SW480 (cell line): Measurements from ENCODE around the gene REPS2.
"Not testable (repeated sequence)": the region's sequence is repeated elsewhere in the genome, so short reads cannot be mapped to it uniquely, and the experiment has no call there.

Source experiments
- DNase-seq: peaks from one replicate; pipeline ENCODE4 v3.0.0-alpha.2; 2016; ENCODE audit warnings: low spot score

REPS2 gene

DNA sequence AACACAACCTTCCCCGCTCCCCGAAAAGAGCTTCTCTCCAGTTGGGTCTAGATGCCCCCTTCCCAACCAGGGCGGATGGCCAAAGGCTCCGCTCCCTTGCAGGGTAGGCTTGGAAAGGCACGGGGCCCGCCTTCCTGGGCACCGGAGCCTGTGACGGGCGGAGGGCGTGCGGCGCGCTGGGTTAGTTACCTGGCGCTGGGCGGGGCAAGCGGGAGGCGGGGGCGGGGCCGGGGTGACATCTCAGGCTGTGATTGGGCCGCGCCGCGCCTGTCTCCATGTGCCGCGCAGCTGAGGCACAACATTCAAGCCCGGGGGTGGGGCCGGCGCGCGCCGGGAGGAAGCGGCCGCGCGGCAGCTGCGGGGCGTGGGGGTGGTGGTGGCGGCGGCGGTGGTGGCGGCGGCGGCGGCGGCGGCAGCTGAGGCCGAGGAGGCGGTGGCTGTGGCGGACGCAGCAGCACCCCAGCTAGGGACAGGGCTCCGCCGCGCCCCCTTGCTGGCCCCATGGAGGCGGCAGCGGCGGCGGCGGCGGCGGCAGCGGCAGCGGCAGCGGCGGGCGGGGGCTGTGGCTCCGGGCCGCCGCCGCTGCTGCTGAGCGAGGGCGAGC lies at the start of gene REPS2:
Gene REPS2, plus strand, starts transcription at position 298 of the 604 bp plus-strand sequence. Its CDS starts 204 bp downstream, at position 502.
- peak; percentile 80 for DNase-seq

DNA sequence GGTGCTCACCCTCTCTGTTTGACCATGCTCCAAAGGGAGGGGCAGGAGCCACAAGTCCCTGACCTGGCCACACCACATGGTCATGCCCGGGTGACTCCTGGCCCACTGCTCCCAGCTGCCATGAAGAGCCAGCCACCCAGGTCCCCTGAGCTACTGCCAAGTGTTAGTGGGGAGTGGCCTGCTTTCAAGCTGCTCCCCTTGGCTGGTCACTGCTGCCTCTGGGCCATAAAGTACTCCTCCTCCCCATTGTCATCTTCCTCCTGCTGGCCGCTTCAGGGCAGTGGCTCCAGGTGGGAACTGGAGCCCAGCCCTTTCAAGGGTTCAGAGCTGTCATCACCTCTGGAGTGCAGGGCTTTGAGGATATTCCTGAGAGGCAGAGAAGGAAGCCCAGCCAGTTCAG lies 49.0 kb upstream of the REPS2 start:
- no peak for DNase-seq

DNA sequence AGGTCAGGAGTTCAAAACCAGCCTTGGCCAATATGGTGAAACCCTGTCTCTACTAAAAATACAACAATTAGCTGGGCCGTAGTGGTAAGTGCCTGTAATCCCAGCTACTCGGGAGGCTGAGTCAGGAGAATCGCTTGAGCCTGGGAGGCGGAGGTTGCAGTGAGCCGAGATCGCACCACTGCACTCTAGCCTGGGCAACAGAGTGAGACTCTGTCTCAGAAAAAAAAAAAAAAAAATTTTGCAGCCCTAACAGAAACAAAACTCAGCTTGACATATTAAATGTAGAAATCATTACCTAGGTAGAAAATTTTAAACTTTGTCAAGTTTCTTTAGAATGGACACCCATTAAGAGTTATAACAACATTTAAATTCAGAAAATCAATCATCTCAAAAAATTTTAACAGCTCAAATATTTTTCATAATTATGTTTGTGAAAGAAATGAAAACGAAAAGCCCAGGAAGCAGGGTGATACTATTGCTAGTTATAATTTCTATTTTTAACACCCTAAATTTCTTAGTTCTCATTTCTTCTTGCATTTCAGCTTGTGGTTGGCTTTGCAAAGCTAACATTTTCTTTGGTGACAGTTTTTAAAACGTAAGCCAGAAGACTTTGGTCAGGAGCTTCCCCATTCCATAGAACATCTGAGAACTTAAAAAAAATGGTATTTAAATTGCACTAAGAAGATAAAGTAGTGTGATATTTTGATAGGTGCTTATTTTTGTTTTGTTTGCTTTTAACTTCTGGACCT lies 43.0 kb upstream of the REPS2 start:
- DNase-seq, result no peak

DNA sequence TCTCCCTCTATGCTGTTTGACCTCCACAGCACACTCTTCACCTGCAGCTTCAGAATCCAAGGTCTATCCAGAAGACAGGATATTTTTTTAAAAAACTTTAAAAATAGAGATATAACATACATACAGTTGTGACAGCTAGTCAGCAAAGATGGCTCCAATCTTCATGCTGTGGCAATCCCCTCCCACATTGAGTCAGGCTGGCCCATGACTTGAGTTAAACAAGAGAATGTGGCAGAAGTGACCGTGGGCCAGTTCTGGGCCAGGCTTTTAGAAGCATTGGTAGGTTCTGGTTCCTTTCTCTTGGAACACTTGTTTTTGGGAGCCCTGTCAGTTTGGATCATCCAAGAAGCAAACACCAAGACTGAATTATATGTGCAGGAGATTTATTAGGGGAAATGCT lies 36.1 kb upstream of the REPS2 start:
- no peak for DNase-seq

DNA sequence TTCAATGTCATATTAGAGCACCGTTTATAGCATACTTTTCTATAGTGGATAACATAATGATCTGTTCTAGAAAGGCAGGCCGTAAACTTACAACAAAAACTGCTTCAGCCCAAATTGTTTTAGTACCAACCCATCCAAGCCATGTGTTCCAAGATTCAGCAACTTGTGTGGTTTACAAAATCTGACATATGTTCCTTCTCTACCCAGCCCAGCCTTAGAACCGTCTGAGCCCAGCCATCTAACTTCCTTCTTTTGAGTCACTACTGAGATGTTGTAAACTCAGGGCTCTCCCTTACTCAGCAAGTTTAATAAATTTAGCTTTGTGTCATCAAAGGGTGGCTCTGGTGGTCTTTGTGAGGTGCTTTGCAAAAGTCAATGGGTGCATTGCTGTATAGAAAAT lies 32.4 kb upstream of the REPS2 start:
- no peak for DNase-seq

DNA sequence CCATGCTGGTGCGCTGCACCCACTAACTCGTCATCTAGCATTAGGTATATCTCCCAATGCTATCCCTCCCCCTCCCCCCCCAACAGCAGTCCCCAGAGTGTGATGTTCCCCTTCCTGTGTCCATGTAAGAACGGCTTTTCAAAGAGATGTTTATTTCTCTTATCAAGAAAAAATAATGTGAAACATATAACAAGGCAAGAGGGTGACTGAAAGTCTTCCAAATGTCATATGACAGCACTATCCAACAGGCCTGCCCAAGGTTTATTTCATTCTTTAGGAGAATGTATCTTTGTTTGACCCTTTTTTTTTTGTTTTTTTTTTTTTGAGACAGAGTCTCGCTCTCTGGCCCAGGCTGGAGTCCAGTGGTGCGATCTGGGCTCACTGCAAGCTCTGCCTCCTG lies 29.9 kb upstream of the REPS2 start:
- DNase-seq, result no peak

DNA sequence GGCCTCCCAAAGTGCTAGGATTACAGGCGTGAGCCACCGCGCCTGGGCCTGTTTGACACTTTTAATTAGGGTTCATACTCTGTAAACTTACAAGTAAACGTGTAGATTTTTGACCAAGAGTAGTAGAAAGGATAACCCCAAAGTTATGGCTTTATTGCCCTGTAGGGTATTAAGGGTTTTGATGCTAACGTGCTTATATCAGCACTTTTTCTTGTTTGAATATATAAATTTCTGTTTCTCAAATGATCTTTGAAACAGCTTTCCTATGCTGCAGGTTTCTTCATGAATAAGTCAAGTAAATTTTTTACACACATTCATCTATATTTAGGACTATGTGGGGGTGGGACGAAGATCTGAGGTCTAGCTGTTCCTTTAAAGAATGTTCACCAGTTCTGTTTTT lies 29.3 kb upstream of the REPS2 start:
- DNase-seq, result no peak

DNA sequence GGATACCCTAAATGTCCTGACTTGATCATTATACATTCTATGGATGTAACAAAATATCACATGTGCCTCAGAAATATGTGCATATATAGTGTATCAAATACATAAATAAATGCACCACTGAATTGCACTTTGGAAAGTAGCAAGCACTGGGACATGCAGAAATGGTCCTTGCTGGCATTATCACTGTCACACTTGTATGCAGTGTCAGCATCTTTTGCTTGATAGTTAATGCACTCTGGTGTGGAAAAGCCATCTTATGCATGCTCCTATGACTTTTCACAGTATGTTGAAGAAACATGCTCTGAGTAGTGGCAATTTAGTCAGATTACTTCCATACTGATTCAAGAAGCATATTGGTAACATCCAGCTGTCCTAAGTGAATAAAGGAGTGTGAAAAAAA lies 27.5 kb upstream of the REPS2 start:
- DNase-seq, result no peak

DNA sequence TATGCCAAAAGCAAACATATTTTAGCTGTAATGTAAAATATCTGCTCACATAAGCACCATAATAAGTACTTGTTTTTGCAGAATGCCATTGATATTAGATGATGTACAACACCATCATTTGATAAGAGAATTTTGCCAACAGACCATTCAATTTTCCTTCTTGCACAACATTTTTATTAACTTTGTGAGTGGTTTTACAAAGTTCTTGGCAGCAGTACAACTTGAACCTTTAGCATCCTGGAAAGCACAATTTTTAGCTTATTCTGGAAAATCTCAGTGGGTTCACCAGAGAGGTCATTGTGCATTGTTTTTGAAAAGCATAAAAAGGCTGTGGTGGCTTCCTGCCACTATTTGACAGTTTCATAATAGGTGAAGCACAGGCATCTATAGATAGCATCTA lies 26.4 kb upstream of the REPS2 start:
- no peak for DNase-seq

DNA sequence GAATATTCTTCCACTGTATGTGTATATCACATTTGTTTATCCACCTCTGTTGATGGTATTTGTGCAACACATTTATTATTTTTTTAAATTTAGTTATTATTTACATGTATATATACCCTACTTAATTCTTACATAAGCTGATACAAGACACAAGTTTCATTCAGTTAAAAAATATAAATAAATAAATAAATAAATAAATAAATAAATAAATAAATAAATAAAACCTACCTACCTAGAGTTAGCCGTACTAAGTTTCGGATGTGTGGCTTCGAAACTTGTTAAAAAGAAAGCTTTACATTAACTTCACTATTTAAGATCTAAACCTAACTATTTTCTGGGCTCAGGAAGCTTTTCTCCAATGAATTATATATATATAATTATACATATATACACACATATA lies 23.3 kb upstream of the REPS2 start:
- DNase-seq, result no peak

DNA sequence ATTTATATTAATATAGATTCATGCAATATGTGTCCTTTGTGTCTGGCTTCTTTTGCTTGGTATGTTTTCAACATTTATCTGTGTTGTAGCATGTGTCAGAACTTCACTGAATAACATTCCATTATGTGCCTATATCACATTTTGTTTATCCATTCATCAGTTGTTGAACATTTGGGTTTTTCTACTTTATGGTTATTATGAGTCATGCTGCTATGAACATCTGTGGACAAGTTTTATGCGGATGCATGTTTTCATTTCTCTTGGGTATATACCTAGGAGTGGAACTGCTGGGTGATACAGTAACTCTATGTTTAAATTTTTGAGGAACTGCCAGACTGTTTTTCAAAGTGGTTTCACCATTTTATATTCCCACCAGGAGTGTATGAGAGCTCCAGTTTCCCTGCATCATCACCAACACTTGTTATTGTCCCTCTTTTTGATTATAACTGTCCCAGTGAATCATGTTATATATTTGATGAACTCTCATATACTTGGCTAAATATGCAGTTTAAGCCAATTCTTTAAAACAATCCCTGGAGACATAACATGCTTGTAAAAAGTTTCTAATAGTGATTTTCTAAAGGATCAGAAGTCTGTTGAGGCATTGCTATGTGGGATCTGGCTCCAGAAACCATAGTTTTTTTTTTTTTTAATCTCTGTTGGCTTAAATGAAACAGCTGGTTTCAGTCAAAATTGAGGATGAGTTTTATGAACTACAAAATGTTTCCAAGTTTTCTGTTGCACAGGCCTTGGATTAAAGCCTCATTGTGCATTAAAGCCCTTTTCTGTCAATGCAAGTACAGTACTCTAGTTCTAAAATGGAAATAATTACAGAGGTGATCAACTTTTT lies 21.6 kb upstream of the REPS2 start:
- DNase-seq, result no peak

DNA sequence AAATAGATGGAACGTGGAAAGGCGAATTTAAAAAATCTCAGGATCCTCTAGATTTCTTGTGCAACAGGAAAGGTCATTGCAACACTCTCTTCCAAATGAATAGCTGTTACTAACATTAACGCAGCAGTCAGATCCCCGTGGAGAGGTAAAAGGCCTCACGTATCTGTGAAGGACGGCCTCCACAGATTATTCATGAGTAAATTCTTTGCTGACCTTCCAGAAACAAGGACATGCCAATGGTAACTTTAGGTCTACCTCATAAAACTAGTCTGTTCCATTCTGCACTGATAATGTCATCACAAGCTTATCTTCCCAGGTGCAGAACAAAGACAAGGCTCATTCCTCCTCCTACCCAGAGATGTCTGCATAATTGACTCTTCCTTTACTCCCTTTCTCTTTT lies 16.1 kb upstream of the REPS2 start:
- no peak for DNase-seq

DNA sequence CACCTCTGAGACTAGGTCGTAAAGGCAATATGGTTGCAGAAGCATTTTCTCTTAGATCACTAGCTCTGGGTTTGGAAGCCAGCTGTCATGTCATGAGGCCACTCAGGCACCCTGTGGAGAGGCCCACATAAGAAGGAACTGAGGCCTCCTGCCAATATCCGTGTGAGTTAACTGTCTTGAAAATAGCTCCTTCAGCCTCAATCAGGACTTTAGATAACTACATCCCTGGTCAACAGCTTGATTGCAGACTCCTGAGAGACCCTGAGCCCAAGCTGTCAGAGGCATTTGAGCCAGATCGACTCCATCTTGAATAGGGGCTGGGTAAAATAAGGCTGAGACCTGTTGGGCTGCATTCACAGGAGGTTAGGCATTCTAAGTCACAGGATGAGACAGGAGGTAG lies 15.1 kb upstream of the REPS2 start:
- no peak for DNase-seq

DNA sequence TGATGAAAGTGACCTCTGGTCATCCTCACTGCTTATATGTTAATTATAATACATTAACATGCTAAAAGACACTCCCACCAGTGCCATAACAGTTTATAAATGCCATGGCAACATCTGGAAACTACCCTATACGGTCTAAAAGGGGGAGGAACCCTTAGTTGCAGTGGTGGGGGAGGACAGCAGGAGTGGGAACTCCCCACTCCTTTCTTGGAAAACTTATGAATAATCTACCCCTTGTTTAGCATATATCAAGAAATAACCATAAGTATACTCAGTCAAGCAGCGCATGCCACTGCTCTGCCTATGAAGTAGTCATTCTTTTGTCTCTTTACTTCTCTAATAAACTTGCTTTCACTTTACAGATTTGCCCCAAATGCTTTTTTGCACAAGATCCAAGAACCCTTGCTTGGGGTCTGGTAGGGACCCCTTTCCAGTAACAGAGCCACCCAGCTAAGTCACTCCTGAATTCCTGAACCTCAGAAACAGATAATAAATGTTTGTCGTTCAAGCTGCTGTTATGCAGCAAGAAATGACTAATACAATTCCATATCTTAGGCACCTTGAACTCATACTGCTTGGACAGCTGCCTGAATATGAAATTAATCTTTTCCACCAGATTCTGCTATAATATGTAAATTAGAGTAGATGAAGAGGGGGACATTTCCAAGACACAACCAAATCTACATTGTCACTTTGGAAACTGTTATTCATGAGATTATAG lies 14.4 kb upstream of the REPS2 start:
- DNase-seq, result no peak

DNA sequence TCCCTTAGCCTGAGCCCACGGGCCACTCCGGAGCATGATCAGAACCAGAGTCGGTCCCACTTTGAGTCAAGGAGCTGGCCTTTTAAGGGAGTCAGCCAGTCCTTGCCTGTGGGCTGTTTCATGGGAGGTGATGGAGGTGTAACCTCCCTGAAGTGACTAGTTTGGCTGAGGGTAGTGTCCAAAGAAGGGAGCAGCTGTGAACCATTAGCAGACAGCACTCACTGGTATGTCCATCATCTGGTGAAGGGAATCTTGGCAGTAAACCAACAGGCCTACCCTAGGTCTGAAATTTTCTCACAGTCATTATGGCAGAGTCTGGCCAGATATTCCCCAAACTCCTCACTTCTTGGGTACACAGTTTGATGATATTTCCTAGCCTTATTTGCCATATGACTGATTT lies 12.3 kb upstream of the REPS2 start:
- no peak for DNase-seq

DNA sequence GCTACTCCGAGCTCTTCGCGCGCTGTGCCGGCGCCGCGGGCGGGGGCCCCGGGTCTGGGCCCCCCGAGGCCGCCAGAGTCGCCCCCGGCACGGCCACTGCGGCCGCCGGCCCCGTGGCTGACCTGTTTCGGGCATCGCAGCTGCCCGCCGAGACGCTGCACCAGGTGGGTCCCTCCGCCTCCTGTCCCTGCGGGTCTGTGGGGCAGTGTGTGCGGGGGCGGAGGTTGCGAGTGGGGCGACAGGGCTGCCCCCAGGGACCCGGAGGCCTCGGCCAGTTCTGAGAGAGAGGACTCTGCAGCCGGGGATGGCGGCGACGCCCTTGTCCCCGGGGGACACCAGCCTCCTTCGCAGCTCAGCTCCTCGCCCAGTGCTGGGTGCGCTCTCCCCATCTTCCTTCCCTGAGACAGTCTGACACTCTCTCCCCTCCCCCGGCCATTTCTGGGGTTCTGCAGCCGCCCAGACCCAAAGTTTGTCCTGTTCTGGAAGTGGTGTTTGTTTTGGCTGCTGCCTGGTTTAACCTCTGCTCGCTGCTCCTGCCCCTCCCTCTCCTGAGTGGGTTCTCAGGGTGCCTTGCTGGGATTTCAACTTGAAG lies 609 bp downstream of the REPS2 start:
- no peak for DNase-seq

DNA sequence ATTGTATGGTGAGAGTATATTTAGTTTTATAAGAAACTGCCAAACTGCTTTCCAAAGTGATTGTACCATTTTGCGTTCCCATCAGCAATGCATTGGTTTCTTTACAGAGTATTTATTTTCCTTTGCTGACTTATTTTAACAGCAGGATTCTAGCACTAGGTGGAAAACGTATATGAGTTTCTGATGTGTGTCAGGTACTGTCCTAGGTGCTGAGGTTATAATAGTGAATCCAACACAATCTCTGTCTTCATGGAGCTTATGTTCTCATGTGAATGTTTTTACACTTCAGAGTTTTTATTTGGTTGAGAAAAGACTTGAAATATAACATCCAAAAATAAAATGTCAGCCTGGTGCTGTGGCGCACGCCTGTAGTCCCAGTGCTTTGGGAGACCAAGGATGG lies 4.0 kb downstream of the REPS2 start:
- no peak for DNase-seq

DNA sequence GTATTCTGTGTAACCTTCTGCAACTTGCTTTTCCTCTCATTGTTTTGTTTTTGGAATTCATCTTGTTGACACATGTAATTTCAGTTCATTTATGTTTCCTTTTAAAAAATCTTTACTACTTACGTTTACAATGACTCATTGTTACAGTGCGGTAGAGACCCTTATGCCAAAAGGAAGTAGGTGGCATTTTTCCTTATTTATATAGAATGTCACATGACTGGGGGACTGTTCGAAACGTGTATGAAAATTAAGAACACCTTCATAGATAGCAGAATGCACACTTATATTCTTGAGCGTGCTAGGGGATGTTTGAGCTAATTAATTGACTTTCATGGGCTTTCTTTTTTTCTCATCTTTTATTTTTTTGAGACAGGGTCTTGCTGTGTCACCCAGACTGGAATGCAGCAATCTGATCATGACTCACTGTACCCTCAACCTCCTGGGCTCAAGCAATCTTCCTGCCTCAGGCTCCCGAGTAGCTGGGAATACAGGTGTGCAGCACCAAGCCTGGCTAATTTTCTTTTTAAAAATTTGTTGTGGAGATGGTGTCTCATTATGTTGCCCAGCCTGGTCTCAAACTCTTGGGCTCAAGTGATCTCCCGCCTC lies 7.3 kb downstream of the REPS2 start:
- DNase-seq, result peak; percentile 40

DNA sequence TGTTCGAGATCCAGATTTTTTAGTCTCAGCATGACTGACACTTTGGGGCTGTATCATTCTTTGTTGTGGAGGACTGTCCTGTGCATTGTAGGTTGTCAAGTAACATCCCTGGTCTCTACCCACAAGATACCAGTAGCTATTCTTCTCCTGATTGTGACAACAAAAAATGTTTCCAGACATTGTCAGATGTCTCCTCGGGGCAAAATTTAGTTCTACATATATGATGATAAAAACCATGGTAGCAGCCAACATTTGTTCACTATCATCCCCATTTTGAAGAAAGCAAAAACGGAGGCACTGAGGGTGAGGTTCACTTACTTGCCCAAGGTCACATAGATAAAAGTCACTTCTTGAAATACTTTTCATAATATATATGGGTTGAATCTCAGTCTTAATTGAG lies 11.3 kb downstream of the REPS2 start:
- DNase-seq, result no peak

DNA sequence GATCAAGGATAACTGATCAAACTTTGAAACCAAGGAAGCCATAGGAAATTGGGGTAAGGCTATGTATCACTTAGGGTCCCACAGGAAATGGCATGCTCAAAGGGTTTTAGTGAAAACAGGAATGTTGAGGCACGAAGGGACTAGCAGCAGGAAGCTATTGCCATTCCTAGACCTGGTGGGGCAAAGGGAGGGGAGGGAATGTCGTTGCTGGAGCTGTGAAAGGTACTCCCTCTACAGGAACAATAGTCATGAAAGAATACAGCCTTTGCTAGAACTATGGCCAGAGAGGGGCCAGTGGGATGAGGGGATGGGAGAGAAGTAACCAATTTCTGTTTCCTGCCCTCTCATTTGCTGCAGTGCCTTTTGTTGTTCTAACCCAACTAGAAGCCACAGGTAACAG lies 11.9 kb downstream of the REPS2 start:
- no peak for DNase-seq

DNA sequence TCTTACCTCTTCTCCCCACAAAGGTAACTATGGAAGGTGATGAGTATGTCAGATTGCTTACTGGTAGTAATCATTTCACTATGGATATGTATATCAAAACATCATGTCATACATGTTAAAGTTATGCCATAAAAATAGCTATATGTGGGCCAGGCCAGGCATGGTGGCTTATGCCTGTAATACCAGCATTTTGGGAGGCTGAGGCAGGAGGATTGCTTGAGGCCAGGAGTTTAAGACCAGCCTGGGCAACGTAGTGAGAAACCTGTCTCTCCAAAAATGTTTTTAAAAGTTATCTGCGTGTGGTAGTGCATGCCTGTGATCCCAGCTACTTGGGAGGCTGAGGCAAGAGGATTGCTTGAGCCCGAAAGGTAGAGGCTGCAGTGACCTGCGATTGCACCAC lies 16.2 kb downstream of the REPS2 start:
- DNase-seq, result not testable (repeated sequence)

DNA sequence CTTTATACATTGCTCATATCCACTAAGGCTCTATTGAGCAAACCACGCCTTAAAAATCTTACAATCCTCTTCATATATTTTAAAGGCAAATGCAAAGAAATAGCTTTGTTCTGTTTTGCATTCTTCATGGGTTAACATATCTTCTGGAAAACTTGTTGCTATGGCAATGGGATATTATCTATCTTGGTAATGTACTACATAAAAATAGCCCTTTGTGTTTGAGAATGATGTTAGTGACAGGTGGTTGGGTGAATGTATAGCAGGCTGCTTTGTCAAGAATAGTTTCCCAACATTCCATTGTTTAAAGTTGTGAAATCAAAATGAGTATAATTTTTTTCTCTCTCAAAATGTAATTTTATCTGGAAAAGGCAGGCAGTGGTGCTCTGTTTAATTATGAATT lies 16.8 kb downstream of the REPS2 start:
- DNase-seq, result no peak
